Suppressor macrophage (primary cell): ENCODE results near the gene BRMS1.
"Not testable (repeated sequence)": the region's sequence is repeated elsewhere in the genome, so short reads cannot be mapped to it uniquely, and the experiment has no call there.

ENCODE experiments used
- DNase-seq, 4 experiments: peaks; one replicate each; pipeline ENCODE4 v3.0.0-alpha.2; 2020 to 2022

Gene BRMS1

DNA sequence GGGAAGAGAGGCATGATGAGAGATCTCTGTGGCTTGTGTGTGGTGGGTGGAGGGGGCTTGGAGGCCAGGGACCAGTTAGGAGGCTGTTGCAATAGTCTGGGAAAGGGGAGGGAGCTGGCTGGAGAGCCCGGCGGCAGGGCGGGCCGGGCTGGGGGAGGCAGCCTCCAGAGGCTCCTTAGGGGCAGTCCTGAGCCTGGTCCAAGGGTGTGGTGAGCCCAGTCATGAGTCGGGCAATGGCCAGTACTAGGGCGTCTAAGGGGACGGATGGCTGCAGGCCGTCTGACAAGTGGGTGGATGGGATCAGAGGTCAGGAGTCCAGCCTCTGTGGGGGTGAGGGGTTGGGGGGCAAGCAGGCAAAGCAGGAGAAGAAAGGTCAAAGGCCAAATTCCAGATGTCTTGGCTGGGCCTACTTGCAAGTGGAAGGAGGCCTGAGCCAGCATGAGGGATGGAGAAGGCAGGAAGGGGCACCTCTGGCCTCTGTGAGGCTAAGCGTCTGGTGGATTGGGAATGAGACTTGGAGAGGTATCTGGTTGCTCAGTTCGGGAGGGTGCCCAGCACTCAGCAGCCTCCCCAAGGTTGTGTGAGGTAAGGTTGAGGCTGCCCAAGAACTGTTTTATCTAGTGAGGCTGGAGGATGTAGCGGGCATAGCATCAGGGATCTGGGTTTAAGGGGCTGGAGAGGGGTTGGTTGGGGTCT is 22.0 kb downstream of the BRMS1 start:
- no peak for DNase-seq

DNA sequence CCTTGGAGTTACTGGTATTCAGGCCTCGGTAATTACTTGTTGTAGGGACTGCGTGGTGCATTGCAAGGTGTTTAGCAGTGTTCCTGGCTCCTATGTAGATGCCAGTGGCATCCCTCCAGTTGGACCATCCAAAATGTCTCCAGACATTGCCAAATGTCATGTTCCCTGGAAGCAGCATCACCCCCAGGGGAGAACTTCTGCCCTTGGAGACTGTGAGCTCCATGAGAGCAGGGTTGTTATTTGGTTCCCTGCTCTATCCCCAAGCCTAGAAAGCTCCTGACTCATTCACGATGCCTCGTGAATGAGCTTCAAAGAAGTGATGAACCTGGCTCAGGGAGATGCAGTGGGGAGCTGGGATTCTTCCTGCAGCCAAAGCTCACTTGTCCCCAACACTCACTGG is 23.3 kb downstream of the BRMS1 start:
- DNase-seq: no peak

GRCh38 chr11:66320748-66321147 is 24.2 kb downstream of the BRMS1 start:
- DNase-seq: not testable (repeated sequence)

GRCh38 chr11:66320289-66320688 is 24.6 kb downstream of the BRMS1 start:
- DNase-seq: not testable (repeated sequence)

DNA sequence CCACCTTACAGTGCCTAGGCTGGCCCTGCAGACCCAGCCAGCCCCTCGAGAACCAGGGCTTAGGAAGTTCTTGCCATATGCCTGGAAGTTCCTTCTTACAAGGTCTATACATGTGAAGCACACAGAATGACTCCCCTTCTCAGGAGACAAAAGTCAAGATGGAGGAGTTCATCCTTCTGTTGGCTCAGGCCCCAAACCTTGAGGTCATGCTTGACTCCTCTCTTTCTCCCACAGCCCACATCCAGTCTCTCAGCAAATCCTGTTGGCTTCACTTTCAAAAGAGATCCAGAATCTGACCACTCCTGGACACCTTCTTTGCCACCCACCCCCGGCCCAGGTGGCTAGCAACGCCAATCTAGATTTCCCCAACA is 26.3 kb downstream of the BRMS1 start:
- no peak for DNase-seq

- DNase-seq: peak; percentile 92 to 97 (median 94)
These were observed 26.9 kb downstream of the BRMS1 start for GRCh38 chr11:66317723-66318599.

- peak; percentile 49 to 75 (median 55) for DNase-seq
These were observed 27.6 kb downstream of the BRMS1 start for GRCh38 chr11:66317322-66317722.

- no peak for DNase-seq
These were observed 28.1 kb downstream of the BRMS1 start, which contains the start of gene CD248 for GRCh38 chr11:66316849-66317251. Gene CD248, minus strand, starts transcription at chr11:66317044. Its CDS starts 17 bp downstream, at chr11:66317027.

GRCh38 chr11:66315921-66316811 is 28.7 kb downstream of the BRMS1 start:
- no peak for DNase-seq

- DNase-seq: no peak
These were observed 29.4 kb downstream of the BRMS1 start for GRCh38 chr11:66315498-66315885.

GRCh38 chr11:66314561-66315497 is 30.1 kb downstream of the BRMS1 start:
- DNase-seq: no peak

GRCh38 chr11:66314186-66314501 is 30.8 kb downstream of the BRMS1 start:
- DNase-seq: no peak

DNA sequence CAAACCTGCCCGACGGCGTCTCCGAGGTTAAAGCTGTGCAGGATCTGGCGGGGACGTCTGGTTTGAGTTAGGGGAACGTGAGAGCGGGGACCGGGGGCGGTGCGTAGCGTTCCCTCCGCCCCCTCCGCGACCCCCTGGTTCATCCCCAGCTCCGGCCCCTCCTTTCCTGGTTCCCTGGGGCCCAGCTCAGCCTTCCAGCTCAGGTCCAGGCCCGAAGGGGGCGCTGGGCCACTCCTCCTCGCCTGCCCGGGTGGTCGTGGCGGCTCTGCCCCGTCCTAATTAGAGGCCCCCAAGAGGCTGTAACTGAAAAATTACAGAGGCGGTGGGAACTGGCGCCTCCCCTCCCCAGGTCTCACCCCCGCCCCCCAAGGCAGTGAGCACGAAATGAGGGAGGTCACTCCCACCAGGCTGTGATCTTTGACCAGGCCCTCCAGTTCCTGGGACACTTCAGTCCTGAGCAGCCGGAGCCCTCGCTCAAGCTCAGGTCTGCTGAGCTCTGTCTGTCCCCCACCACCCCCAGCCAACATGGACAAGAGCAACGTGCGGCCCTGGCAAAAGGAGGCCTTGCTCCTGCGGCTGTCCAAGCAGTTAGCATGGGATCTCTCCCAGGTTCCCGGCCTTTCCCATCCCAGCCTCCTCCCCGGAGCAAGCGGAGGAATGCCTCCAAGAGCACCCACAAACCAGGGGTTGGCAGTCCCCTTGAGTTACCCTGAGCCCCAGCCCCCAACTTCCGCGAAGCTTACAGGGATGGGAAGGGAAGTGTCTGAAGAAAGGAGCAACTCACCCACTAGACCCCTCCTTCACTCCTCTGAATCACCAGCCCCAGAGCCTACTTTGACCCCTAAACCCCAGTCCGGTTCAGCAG is 31.4 kb downstream of the BRMS1 start:
- peak in 1 of 4 experiments; percentile 27 for DNase-seq

DNA sequence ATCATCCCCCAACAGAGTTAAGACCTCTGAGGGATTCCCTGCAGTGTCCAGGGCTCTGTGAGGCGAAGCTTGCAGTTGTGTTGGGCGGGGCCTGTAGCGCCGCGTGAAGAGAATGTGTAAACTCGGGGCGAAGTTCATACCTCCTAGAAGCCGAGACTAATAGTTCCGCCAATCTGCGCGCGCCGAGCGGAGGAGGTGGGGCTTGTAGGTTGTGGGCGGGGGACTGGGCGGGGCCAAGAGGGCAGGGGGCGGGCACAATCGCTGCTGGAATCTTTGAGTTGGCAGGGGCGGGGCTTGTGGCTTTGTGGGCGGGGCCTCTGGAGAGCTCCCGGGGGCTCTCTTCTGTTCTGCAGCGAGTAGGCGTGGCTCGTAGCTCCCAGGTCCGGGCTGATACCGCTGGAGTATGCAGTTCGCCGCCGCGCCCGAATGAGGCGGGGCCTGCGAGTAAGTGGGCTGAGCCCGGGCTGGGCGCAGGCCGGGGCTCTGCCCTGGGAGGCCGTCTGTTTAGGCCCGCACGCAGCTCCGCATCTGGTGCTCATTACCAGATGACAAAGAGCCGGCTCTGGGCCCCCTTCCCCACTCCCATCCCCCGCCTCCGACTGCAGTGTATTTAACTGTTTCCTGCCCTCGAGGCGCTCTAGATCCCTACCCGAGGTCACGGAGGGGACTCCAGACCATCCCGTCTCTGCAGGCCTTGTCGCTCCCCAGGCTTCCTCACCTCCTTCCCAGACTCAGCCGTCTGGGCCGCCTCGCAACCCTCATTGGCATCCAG is 32.2 kb downstream of the BRMS1 start:
- peak; percentile 98 to 99 (median 99) for DNase-seq

- peak; percentile 88 to 97 (median 94) for DNase-seq
These were observed 32.8 kb downstream of the BRMS1 start for GRCh38 chr11:66311965-66312548.

DNA sequence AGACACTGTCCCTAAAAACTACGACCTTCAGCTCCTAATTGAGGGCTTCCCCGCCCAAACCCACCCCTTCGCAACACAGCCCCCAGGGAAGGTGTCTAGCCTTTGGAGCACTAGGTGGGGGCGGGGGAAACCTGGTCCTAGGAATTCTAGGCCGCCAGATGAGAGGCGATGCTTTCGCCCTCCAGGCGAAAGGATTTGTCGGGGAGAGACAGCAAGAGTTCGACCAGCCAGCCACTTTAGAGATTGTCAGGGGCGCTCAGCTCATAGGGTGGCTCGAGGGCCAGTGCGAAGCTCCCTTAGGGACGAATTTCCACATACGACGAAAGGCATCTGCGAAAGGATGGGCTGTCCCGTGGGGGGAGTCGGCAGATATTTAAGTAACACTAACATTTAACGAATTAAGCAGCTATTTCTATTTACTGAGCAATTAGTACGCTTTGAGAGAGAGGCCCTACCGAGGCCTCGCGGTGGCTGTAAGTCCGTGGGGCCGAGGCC is 33.4 kb downstream of the BRMS1 start:
- no peak for DNase-seq

GRCh38 chr11:66310803-66311440 is 34.0 kb downstream of the BRMS1 start:
- DNase-seq: not testable (repeated sequence)

DNA sequence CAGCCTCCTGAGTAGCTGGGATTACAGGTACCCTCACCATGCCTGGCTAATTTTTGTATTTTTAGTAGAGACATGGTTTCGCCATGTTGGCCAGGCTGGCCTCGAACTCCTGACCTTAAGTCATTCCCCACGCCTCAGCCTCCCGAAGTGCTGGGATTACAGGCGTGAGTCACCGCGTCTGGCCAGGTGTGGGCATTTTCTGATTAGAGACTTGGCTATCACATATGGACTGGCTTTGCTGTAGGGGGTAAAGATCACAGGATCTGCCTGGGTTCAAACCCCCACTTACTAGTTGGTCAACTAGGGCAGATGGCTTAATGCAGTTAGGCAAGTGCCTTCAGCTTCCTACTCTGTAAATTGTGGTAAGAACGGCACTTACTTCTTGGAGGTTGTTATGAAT is 34.6 kb downstream of the BRMS1 start:
- no peak for DNase-seq

DNA sequence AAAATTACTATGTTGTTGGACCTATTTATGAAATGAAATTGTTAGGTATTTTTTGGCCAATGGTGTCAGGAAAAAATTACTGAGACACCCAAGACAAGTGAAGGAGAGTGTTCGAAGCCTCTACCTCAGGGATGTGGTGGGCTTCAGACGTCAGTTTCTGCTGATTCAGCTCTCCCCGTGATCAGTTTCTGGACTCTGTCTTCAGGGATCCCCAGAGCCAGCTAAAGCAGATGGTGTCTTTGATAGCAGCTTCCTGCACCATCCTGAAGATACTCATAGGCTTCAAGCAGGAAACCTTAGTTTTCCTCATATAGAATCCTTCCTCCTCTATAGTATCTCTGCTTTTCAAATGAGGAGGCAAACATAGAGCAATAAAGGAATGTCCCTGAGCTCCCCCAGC is 35.4 kb downstream of the BRMS1 start:
- DNase-seq: no peak
